Activated CD8-positive, alpha-beta memory T cell treated with anti-CD3 and anti-CD28 coated beads, Interleukin-2, amount 10 ng/mL, durations not matched to agents 7 days and 5 days (primary cell): Measurements from ENCODE around the gene CDIP1. TPM values are rescaled to one million over a fixed set of nuclear protein-coding genes. Genes with fewer than 3 reads are reported as not detected.
"Not testable (repeated sequence)": the region's sequence is repeated elsewhere in the genome, so short reads cannot be mapped to it uniquely, and the experiment has no call there.

Experiments used
- ATAC-seq: fragments of 150-1000 bp; cut with Tn5 transposase; one replicate; pipeline ENCODE4 v1.10.0; 2021; ENCODE audit warnings: moderate library complexity
- CTCF ChIA-PET: fragments of 350-600 bp; sonication (Branson Sonifier 250); formaldehyde crosslinking; loops from one replicate; lab custom pipeline; 2021; ENCODE audit warnings: antibody characterized with exemption; lab: Charles Lee
- DNase-seq: peaks from one replicate; pipeline ENCODE4 v3.0.0-alpha.2; 2020
- H3K27ac Mint-ChIP-seq: one replicate; pipeline ENCODE4 v1.8.0; 2021; ENCODE audit warnings: mild to moderate bottlenecking, mixed read lengths
- H3K27me3 Mint-ChIP-seq: one replicate; pipeline ENCODE4 v1.8.0; 2021; ENCODE audit warnings: mixed read lengths
- H3K36me3 Mint-ChIP-seq: one replicate; pipeline ENCODE4 v1.8.0; 2021; ENCODE audit warnings: mild to moderate bottlenecking, mixed read lengths
- H3K4me1 Mint-ChIP-seq: one replicate; pipeline ENCODE4 v1.8.0; 2021; ENCODE audit warnings: mixed read lengths
- H3K4me3 Mint-ChIP-seq: one replicate; pipeline ENCODE4 v1.8.0; 2021; ENCODE audit warnings: mild to moderate bottlenecking, moderate library complexity, mixed read lengths
- H3K9me3 Mint-ChIP-seq: one replicate; pipeline ENCODE4 v1.8.0; 2022; ENCODE audit warnings: low read depth, mixed read lengths
- total RNA-seq, 2 experiments: library from RNA; stranded (reverse); gene quantifications; one replicate each; pipeline ENCODE4 v1.2.3, GENCODE V29; 2021

The CDIP1 gene
- total RNA-seq, result 10 to 100 TPM; 45.2 to 57.3 TPM

- ATAC-seq, result peak; percentile 85
- peaks cover 37% of the 10 kb centered on the region for H3K4me1 Mint-ChIP-seq
- H3K27me3 Mint-ChIP-seq, result no peaks in the 10 kb centered on the region
- peaks cover 9% of the 10 kb centered on the region for H3K9me3 Mint-ChIP-seq
- DNase-seq, result peak; percentile 97
- H3K36me3 Mint-ChIP-seq, result peaks cover 13% of the 10 kb centered on the region
- peak within 1 kb of the TSS; percentile 72 for H3K27ac Mint-ChIP-seq
- CTCF ChIA-PET, result interaction anchor here (0.6 to 3.3 kb wide), 9 partner anchors 9 to 85 kb away, joined by 3 to 17 read pairs (median 6); partner anchors contain the start of gene MGRN1
- peak within 1 kb of the TSS; percentile 67 for H3K4me3 Mint-ChIP-seq
These were observed at the start of gene CDIP1 for GRCh38 chr16:4538350-4539235. TSS of gene CDIP1 (minus strand) at chr16:4538773. CDS start at chr16:4514130, 24,643 bp downstream.

- Mint-ChIP-seq H3K36me3 (peaks cover 2% of the 10 kb centered on the region), H3K27ac (no peak overlapping the region), H3K4me1 (peaks cover 3% of the 10 kb centered on the region), H3K9me3 (peaks cover 3% of the 10 kb centered on the region), H3K4me3 (no peak overlapping the region), H3K27me3 (peaks cover 13% of the 10 kb centered on the region)
- ATAC-seq (no peak), DNase-seq (no peak)
- CTCF ChIA-PET, result interaction anchor here (0.7 to 2.5 kb wide), 19 partner anchors 9 to 177 kb away, joined by 3 to 31 read pairs (median 4); partner anchors contain the start of gene NMRAL1
These were observed 47.7 kb upstream of the CDIP1 start for GRCh38 chr16:4586291-4586690.

DNA sequence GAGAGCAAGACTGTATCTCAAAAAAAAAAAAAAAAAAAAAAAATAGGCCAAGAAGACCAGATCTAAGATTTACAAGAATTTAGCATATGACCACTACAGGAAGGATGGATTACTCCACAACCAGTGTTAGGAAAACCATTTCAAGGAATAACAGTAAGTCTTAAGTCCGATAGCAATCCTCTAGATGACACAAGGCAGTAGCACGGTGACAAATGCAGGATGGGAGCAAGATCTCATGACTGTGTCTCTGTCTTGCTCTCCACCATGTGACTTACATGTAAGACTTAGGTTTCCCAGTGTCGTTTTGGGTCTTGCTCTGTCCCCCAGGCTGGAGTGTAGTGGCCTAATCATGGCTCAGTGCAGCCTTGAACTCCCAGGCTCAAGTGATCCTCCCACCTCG, 45.3 kb upstream of the CDIP1 start:
- Mint-ChIP-seq H3K27ac (no peak overlapping the region), H3K9me3 (peaks cover 3% of the 10 kb centered on the region), H3K27me3 (peaks cover 13% of the 10 kb centered on the region), H3K36me3 (peaks cover 2% of the 10 kb centered on the region), H3K4me1 (peaks cover 3% of the 10 kb centered on the region), H3K4me3 (no peak overlapping the region)
- CTCF ChIA-PET, result interaction anchor here (1.4 to 2.3 kb wide), 2 partner anchors 12 to 14 kb away, joined by 4 to 7 read pairs; no protein-coding TSS in a partner anchor
- ATAC-seq (no peak), DNase-seq (no peak)

GRCh38 chr16:4580250-4580649, 41.7 kb upstream of the CDIP1 start:
- CTCF ChIA-PET, result no interaction called here
- Mint-ChIP-seq H3K9me3 (no peaks in the 10 kb centered on the region), H3K27me3 (no peaks in the 10 kb centered on the region), H3K4me3 (no peak overlapping the region), H3K4me1 (no peaks in the 10 kb centered on the region), H3K36me3 (no peaks in the 10 kb centered on the region), H3K27ac (no peak overlapping the region)
- ATAC-seq (no peak), DNase-seq (no peak)

GRCh38 chr16:4578961-4579530, 40.5 kb upstream of the CDIP1 start:
- ATAC-seq, result no peak
- Mint-ChIP-seq H3K9me3 (no peaks in the 10 kb centered on the region), H3K36me3 (no peaks in the 10 kb centered on the region), H3K4me3 (no peak overlapping the region), H3K27ac (no peak overlapping the region), H3K27me3 (no peaks in the 10 kb centered on the region), H3K4me1 (peaks cover 10% of the 10 kb centered on the region)
- CTCF ChIA-PET, result interaction anchor here (0.8 kb wide), 1 partner anchor 12 kb away, joined by 3 read pairs; no protein-coding TSS in a partner anchor
- no peak for DNase-seq

- H3K4me3 Mint-ChIP-seq, result no peak overlapping the region
- DNase-seq (no peak), ATAC-seq (no peak)
- CTCF ChIA-PET, result interaction anchor here (1.2 to 2.3 kb wide), 4 partner anchors 10 to 52 kb away, joined by 3 to 11 read pairs (median 4); no protein-coding TSS in a partner anchor
- H3K36me3 Mint-ChIP-seq, result no peaks in the 10 kb centered on the region
- H3K27ac Mint-ChIP-seq, result no peak overlapping the region
- H3K4me1 Mint-ChIP-seq, result peaks cover 10% of the 10 kb centered on the region
- no peaks in the 10 kb centered on the region for H3K27me3 Mint-ChIP-seq
- H3K9me3 Mint-ChIP-seq, result no peaks in the 10 kb centered on the region
These were observed 37.4 kb upstream of the CDIP1 start for GRCh38 chr16:4576008-4576407.

- DNase-seq, result no peak
- H3K4me3 Mint-ChIP-seq, result no peak overlapping the region
- peak; percentile 54 for ATAC-seq
- CTCF ChIA-PET, result interaction anchor here (0.6 to 2.3 kb wide), 7 partner anchors 10 to 68 kb away, joined by 3 to 11 read pairs (median 4); no protein-coding TSS in a partner anchor
- no peaks in the 10 kb centered on the region for H3K27me3 Mint-ChIP-seq
- H3K9me3 Mint-ChIP-seq, result no peaks in the 10 kb centered on the region
- H3K4me1 Mint-ChIP-seq, result peaks cover 11% of the 10 kb centered on the region
- no peaks in the 10 kb centered on the region for H3K36me3 Mint-ChIP-seq
- H3K27ac Mint-ChIP-seq, result no peak overlapping the region
These were observed 36.5 kb upstream of the CDIP1 start for GRCh38 chr16:4574919-4575705.

- H3K4me1 Mint-ChIP-seq, result peaks cover 15% of the 10 kb centered on the region
- not testable (repeated sequence) for ATAC-seq, H3K4me3 Mint-ChIP-seq, H3K27ac Mint-ChIP-seq, H3K36me3 Mint-ChIP-seq, H3K9me3 Mint-ChIP-seq, DNase-seq, H3K27me3 Mint-ChIP-seq
- CTCF ChIA-PET, result interaction anchor here (0.7 to 1.5 kb wide), 2 partner anchors 35 to 38 kb away, joined by 4 read pairs; partner anchors contain the start of gene CDIP1
These were observed 35.4 kb upstream of the CDIP1 start for GRCh38 chr16:4573926-4574325.

DNA sequence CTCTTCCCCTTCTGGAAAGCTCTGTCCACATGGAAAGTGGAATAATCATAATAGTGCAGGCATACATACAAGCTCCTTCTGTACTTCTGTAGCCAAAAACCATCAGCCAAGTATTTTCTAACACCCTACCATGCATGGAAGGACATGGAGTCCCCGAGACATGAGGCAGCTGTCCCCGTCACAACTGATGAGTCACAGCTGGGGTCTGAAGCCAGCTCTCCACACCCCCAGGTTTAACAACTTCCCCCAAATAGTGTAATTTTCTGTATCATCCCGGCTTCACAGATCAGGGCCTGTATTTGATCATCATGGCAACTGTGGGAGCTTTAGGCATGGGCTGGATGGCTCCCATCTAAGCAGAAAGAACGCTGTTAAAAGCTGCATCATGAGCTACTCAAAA, 34.1 kb upstream of the CDIP1 start:
- Mint-ChIP-seq H3K36me3 (no peaks in the 10 kb centered on the region), H3K27me3 (no peaks in the 10 kb centered on the region), H3K27ac (no peak overlapping the region), H3K9me3 (no peaks in the 10 kb centered on the region), H3K4me1 (peaks cover 15% of the 10 kb centered on the region), H3K4me3 (no peak overlapping the region)
- CTCF ChIA-PET, result interaction anchor here (0.7 to 1.5 kb wide), 4 partner anchors 34 to 77 kb away, joined by 3 to 4 read pairs (median 4); partner anchors contain the start of gene CDIP1
- no peak for ATAC-seq
- no peak for DNase-seq

- CTCF ChIA-PET, result interaction anchor here (0.7 kb wide), 1 partner anchor 259 kb away, joined by 3 read pairs; no protein-coding TSS in a partner anchor
- peaks cover 27% of the 10 kb centered on the region for H3K4me1 Mint-ChIP-seq
- peak overlapping the region; percentile 28 for H3K27ac Mint-ChIP-seq
- H3K27me3 Mint-ChIP-seq, result no peaks in the 10 kb centered on the region
- H3K4me3 Mint-ChIP-seq, result no peak overlapping the region
- ATAC-seq (no peak), DNase-seq (no peak)
- no peaks in the 10 kb centered on the region for H3K36me3 Mint-ChIP-seq
- H3K9me3 Mint-ChIP-seq, result no peaks in the 10 kb centered on the region
These were observed 32.2 kb upstream of the CDIP1 start for GRCh38 chr16:4570688-4571321.

GRCh38 chr16:4570086-4570485, 31.5 kb upstream of the CDIP1 start:
- H3K4me3 Mint-ChIP-seq, result no peak overlapping the region
- no peaks in the 10 kb centered on the region for H3K9me3 Mint-ChIP-seq
- no peak for DNase-seq
- no peak for ATAC-seq
- peaks cover 26% of the 10 kb centered on the region for H3K4me1 Mint-ChIP-seq
- H3K27ac Mint-ChIP-seq, result peak overlapping the region; percentile 28
- no peaks in the 10 kb centered on the region for H3K36me3 Mint-ChIP-seq
- CTCF ChIA-PET, result interaction anchor here (0.7 to 1.6 kb wide), 3 partner anchors 15 to 310 kb away, joined by 3 to 4 read pairs (median 3); no protein-coding TSS in a partner anchor
- H3K27me3 Mint-ChIP-seq, result no peaks in the 10 kb centered on the region

DNA sequence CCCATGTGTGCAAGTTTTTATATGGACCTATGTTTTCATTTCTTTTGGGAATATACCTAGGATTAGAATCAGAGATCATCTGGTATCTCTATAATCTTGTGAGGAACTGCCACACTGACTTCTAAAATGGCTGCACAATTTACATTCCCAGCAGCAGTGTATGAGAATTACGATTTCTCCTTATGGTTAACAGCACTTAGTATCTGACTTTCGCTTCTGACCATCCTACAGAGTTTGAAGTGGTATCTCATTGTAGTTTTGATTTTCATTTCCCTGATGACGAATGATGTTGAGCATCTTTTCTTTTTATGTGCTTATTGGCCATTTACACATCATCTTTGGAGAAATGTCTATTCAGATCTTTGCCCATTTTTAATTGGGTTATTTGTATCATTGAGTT, 27.6 kb upstream of the CDIP1 start:
- CTCF ChIA-PET, result interaction anchor here (0.7 to 1.1 kb wide), 3 partner anchors 12 to 19 kb away, joined by 3 read pairs; no protein-coding TSS in a partner anchor

More for the DNA sequence above, 27.6 kb upstream of the CDIP1 start:
- no peaks in the 10 kb centered on the region for H3K36me3 Mint-ChIP-seq
- H3K4me3 Mint-ChIP-seq, result no peak overlapping the region
- H3K9me3 Mint-ChIP-seq, result no peaks in the 10 kb centered on the region
- ATAC-seq (peak; percentile 70), DNase-seq (no peak)
- H3K27me3 Mint-ChIP-seq, result no peaks in the 10 kb centered on the region
- no peak overlapping the region for H3K27ac Mint-ChIP-seq
- peaks cover 17% of the 10 kb centered on the region for H3K4me1 Mint-ChIP-seq
